Activated B cell treated with CpG ODN at 0.5 μM for 24 hours (primary cell): Measurements from ENCODE around the gene SMAP1. TPM values are rescaled to one million over a fixed set of nuclear protein-coding genes. Genes with fewer than 3 reads are reported as not detected.

Experiments
- ATAC-seq: fragments of 200-7000 bp; cut with Tn5 transposase; one replicate; pipeline ENCODE4 v1.10.0; 2021; ENCODE audit warnings: low read depth, mild to moderate bottlenecking, moderate library complexity
- CTCF ChIA-PET: fragments of 350-600 bp; sonication (Branson Sonifier 250); formaldehyde crosslinking; loops from one replicate; lab custom pipeline; 2021; ENCODE audit warnings: antibody characterized with exemption; lab: Charles Lee
- POLR2A ChIA-PET: fragments of 350-600 bp; sonication (Branson Sonifier 250); formaldehyde crosslinking; loops from one replicate; lab custom pipeline; 2021; ENCODE audit warnings: antibody characterized with exemption; lab: Charles Lee
- DNase-seq: peaks from one replicate; pipeline ENCODE4 v3.0.0; 2022
- H3K27ac Mint-ChIP-seq: one replicate; pipeline ENCODE4 v1.8.0; 2020; ENCODE audit warnings: mixed read lengths
- H3K27me3 Mint-ChIP-seq: one replicate; pipeline ENCODE4 v1.8.0; 2021; ENCODE audit warnings: mixed read lengths
- H3K36me3 Mint-ChIP-seq: one replicate; pipeline ENCODE4 v1.8.0; 2021; ENCODE audit warnings: low read depth, mixed read lengths
- H3K4me1 Mint-ChIP-seq: one replicate; pipeline ENCODE4 v1.8.0; 2021; ENCODE audit warnings: mixed read lengths
- H3K4me3 Mint-ChIP-seq: one replicate; pipeline ENCODE4 v1.8.0; 2020; ENCODE audit warnings: mild to moderate bottlenecking, mixed read lengths
- H3K9me3 Mint-ChIP-seq: one replicate; pipeline ENCODE4 v1.8.0; 2020; ENCODE audit warnings: mixed read lengths
- CTCF ChIP-seq: fragments of 200-600 bp; IDR thresholded peaks from one replicate; pipeline ENCODE4 v1.8.0; 2022; ENCODE audit warnings: antibody characterized with exemption, mild to moderate bottlenecking
- intact Hi-C: fragments of 100-400 bp; cut with micrococcal nuclease; formaldehyde crosslinking; loops from one replicate; pipeline ENCODE4 v1.15.1; 2024
- total RNA-seq: library from RNA; stranded (reverse); gene quantifications from 2 replicates; pipeline ENCODE4 v1.2.3, GENCODE V29; 2022

SMAP1 gene
- total RNA-seq, 1 donor from 2014 or later: 21.6 TPM

- H3K36me3 Mint-ChIP-seq: peaks cover 25% of the 10 kb centered on the region
- no peak for ATAC-seq
- no peak for DNase-seq
- no peak overlapping the region for H3K4me3 Mint-ChIP-seq
- TF ChIP-seq CTCF: no peak
- H3K27ac Mint-ChIP-seq: no peak overlapping the region
- CTCF ChIA-PET: no interaction called here
- H3K9me3 Mint-ChIP-seq: no peaks in the 10 kb centered on the region
- H3K27me3 Mint-ChIP-seq: no peaks in the 10 kb centered on the region
- POLR2A ChIA-PET: no interaction called here
- no peaks in the 10 kb centered on the region for H3K4me1 Mint-ChIP-seq
- intact Hi-C loops: no loop called here
These were observed 146.2 kb downstream of the SMAP1 start for GRCh38 chr6:70813885-70814284.

GRCh38 chr6:70819646-70820045, 152.0 kb downstream of the SMAP1 start:
- Mint-ChIP-seq H3K36me3 (peaks cover 22% of the 10 kb centered on the region), H3K4me1 (peaks cover 7% of the 10 kb centered on the region), H3K4me3 (no peak overlapping the region), H3K27me3 (no peaks in the 10 kb centered on the region), H3K9me3 (peaks cover 6% of the 10 kb centered on the region), H3K27ac (no peak overlapping the region)
- TF ChIP-seq CTCF: no peak
- ChIA-PET CTCF (no interaction called here), POLR2A (interaction anchor here (0.5 kb wide), 1 partner anchor 189 kb away, joined by 3 read pairs; no protein-coding TSS in a partner anchor)
- no peak for ATAC-seq
- DNase-seq: no peak
- intact Hi-C loops: loop anchor here (5.0 kb wide), 1 partner anchor 38 kb away; no protein-coding TSS in a partner anchor

GRCh38 chr6:70820778-70821177, 153.1 kb downstream of the SMAP1 start:
- no peak for TF ChIP-seq CTCF
- Mint-ChIP-seq H3K36me3 (peaks cover 21% of the 10 kb centered on the region), H3K4me1 (peaks cover 7% of the 10 kb centered on the region), H3K27ac (no peak overlapping the region), H3K4me3 (no peak overlapping the region), H3K27me3 (no peaks in the 10 kb centered on the region), H3K9me3 (peaks cover 6% of the 10 kb centered on the region)
- CTCF ChIA-PET: interaction anchor here (0.6 kb wide), 1 partner anchor 64 kb away, joined by 3 read pairs; no protein-coding TSS in a partner anchor
- POLR2A ChIA-PET: no interaction called here
- ATAC-seq (no peak), DNase-seq (no peak)
- intact Hi-C loops: loop anchor here (5.0 kb wide), 1 partner anchor 37 kb away; no protein-coding TSS in a partner anchor

GRCh38 chr6:70821751-70822150, 154.1 kb downstream of the SMAP1 start:
- Mint-ChIP-seq H3K9me3 (peaks cover 6% of the 10 kb centered on the region), H3K4me1 (peaks cover 7% of the 10 kb centered on the region), H3K36me3 (peaks cover 21% of the 10 kb centered on the region), H3K27me3 (no peaks in the 10 kb centered on the region), H3K27ac (no peak overlapping the region), H3K4me3 (no peak overlapping the region)
- DNase-seq: no peak
- TF ChIP-seq CTCF: no peak
- intact Hi-C loops: loop anchor here (5.0 kb wide), 1 partner anchor 36 kb away; no protein-coding TSS in a partner anchor
- CTCF ChIA-PET: no interaction called here
- no peak for ATAC-seq
- POLR2A ChIA-PET: no interaction called here

- Mint-ChIP-seq H3K27me3 (no peaks in the 10 kb centered on the region), H3K36me3 (peaks cover 19% of the 10 kb centered on the region), H3K27ac (no peak overlapping the region), H3K4me3 (no peak overlapping the region), H3K9me3 (peaks cover 6% of the 10 kb centered on the region), H3K4me1 (peaks cover 7% of the 10 kb centered on the region)
- POLR2A ChIA-PET: no interaction called here
- TF ChIP-seq CTCF: no peak
- CTCF ChIA-PET: no interaction called here
- DNase-seq: no peak
- intact Hi-C loops: loop anchor here (5.0 kb wide), 1 partner anchor 34 kb away; no protein-coding TSS in a partner anchor
- no peak for ATAC-seq
These were observed 156.0 kb downstream of the SMAP1 start for GRCh38 chr6:70823651-70824050.
